ENCODE measurements around the gene CCDC27.
"Not testable (repeated sequence)": the region's sequence is repeated elsewhere in the genome, so short reads cannot be mapped to it uniquely, and the experiment has no call there.

CCDC27 gene

GRCh38 chr1:3743421-3743820 is 8.8 kb upstream of the CCDC27 start:
- Histone ChIP-seq H3K36me3 (ENCODE audit: insufficient read depth, low read depth, low read length) (peaks cover 50% of the 10 kb centered on the region), H3K9ac (ENCODE audit: low read depth, low read length) (no peak overlapping the region), H3K27me3 (ENCODE audit: insufficient read depth, low read length) (no peaks in the 10 kb centered on the region), H3K9me3 (ENCODE audit: insufficient read depth, low read depth, low read length) (no peaks in the 10 kb centered on the region), H3K4me3 (ENCODE audit: low read length) (no peak overlapping the region), H3K27ac (ENCODE audit: low read length) (no peak overlapping the region), H3K4me1 (ENCODE audit: insufficient read depth, low read length) (peaks cover 12% of the 10 kb centered on the region; the same call in 1 of the 2 replicates)

- H3K9ac ChIP-seq (ENCODE audit: low read depth, low read length) = no peak overlapping the region
- no peaks in the 10 kb centered on the region for H3K27me3 ChIP-seq (ENCODE audit: insufficient read depth, low read length)
- peaks cover 46% of the 10 kb centered on the region for H3K36me3 ChIP-seq (ENCODE audit: insufficient read depth, low read depth, low read length)
- H3K4me1 ChIP-seq (ENCODE audit: insufficient read depth, low read length) = peaks cover 12% of the 10 kb centered on the region; the same call in 1 of the 2 replicates
- no peak overlapping the region for H3K4me3 ChIP-seq (ENCODE audit: low read length)
- H3K9me3 ChIP-seq (ENCODE audit: insufficient read depth, low read depth, low read length) = no peaks in the 10 kb centered on the region
- no peak overlapping the region for H3K27ac ChIP-seq (ENCODE audit: low read length)
These were observed 8.4 kb upstream of the CCDC27 start for GRCh38 chr1:3743826-3744225.

- H3K36me3 ChIP-seq (ENCODE audit: insufficient read depth, low read depth, low read length) = peaks cover 37% of the 10 kb centered on the region
- H3K9ac ChIP-seq (ENCODE audit: low read depth, low read length) = no peak overlapping the region
- peaks cover 12% of the 10 kb centered on the region; the same call in 1 of the 2 replicates for H3K4me1 ChIP-seq (ENCODE audit: insufficient read depth, low read length)
- peaks cover 5% of the 10 kb centered on the region; the same call in 1 of the 2 replicates for H3K27me3 ChIP-seq (ENCODE audit: insufficient read depth, low read length)
- H3K4me3 ChIP-seq (ENCODE audit: low read length) = no peak overlapping the region; the same call in 1 of the 2 replicates
- no peak overlapping the region for H3K27ac ChIP-seq (ENCODE audit: low read length)
- H3K9me3 ChIP-seq (ENCODE audit: insufficient read depth, low read depth, low read length) = no peaks in the 10 kb centered on the region
These were observed 7.6 kb upstream of the CCDC27 start for GRCh38 chr1:3744646-3745045.

- no peak overlapping the region for H3K9ac ChIP-seq (ENCODE audit: low read depth, low read length)
- H3K36me3 ChIP-seq (ENCODE audit: insufficient read depth, low read depth, low read length) = peaks cover 33% of the 10 kb centered on the region
These were observed 7.2 kb upstream of the CCDC27 start for GRCh38 chr1:3745071-3745470.

GRCh38 chr1:3745590-3746381 is 6.5 kb upstream of the CCDC27 start:
- Histone ChIP-seq H3K27ac (ENCODE audit: low read length) (no peak overlapping the region), H3K9me3 (ENCODE audit: insufficient read depth, low read depth, low read length) (no peaks in the 10 kb centered on the region), H3K4me1 (ENCODE audit: insufficient read depth, low read length) (peaks cover 12% of the 10 kb centered on the region; the same call in 1 of the 2 replicates), H3K9ac (ENCODE audit: low read depth, low read length) (peak overlapping the region; percentile 88; the same call in 1 of the 2 replicates), H3K27me3 (ENCODE audit: insufficient read depth, low read length) (peaks cover 10% of the 10 kb centered on the region), H3K36me3 (ENCODE audit: insufficient read depth, low read depth, low read length) (peaks cover 30% of the 10 kb centered on the region), H3K4me3 (ENCODE audit: low read length) (peak overlapping the region; percentile 84)

More at GRCh38 chr1:3745071-3745470, 7.2 kb upstream of the CCDC27 start:
- Histone ChIP-seq H3K27me3 (ENCODE audit: insufficient read depth, low read length) (peaks cover 5% of the 10 kb centered on the region; the same call in 1 of the 2 replicates), H3K9me3 (ENCODE audit: insufficient read depth, low read depth, low read length) (no peaks in the 10 kb centered on the region), H3K27ac (ENCODE audit: low read length) (no peak overlapping the region), H3K4me1 (ENCODE audit: insufficient read depth, low read length) (peaks cover 12% of the 10 kb centered on the region; the same call in 1 of the 2 replicates), H3K4me3 (ENCODE audit: low read length) (peak overlapping the region; percentile 18; the same call in 1 of the 2 replicates)

- peaks cover 16% of the 10 kb centered on the region for H3K27me3 ChIP-seq (ENCODE audit: insufficient read depth, low read length)
- peaks cover 28% of the 10 kb centered on the region for H3K36me3 ChIP-seq (ENCODE audit: insufficient read depth, low read depth, low read length)
- peaks cover 12% of the 10 kb centered on the region; the same call in 1 of the 2 replicates for H3K4me1 ChIP-seq (ENCODE audit: insufficient read depth, low read length)
- no peaks in the 10 kb centered on the region for H3K9me3 ChIP-seq (ENCODE audit: insufficient read depth, low read depth, low read length)
- peak overlapping the region; percentile 84 for H3K4me3 ChIP-seq (ENCODE audit: low read length)
- peak overlapping the region; percentile 88; the same call in 1 of the 2 replicates for H3K9ac ChIP-seq (ENCODE audit: low read depth, low read length)
- H3K27ac ChIP-seq (ENCODE audit: low read length) = peak overlapping the region; percentile 48
These were observed 5.8 kb upstream of the CCDC27 start for GRCh38 chr1:3746389-3746829.

- no peaks in the 10 kb centered on the region for H3K9me3 ChIP-seq (ENCODE audit: insufficient read depth, low read depth, low read length)
- peak overlapping the region; percentile 84 for H3K4me3 ChIP-seq (ENCODE audit: low read length)
- peaks cover 22% of the 10 kb centered on the region for H3K36me3 ChIP-seq (ENCODE audit: insufficient read depth, low read depth, low read length)
- peaks cover 12% of the 10 kb centered on the region; the same call in 1 of the 2 replicates for H3K4me1 ChIP-seq (ENCODE audit: insufficient read depth, low read length)
- H3K27ac ChIP-seq (ENCODE audit: low read length) = peak overlapping the region; percentile 48
- H3K9ac ChIP-seq (ENCODE audit: low read depth, low read length) = peak overlapping the region; percentile 88
- peaks cover 16% of the 10 kb centered on the region for H3K27me3 ChIP-seq (ENCODE audit: insufficient read depth, low read length)
These were observed 5.3 kb upstream of the CCDC27 start for GRCh38 chr1:3746830-3747521.

GRCh38 chr1:3747522-3747848 is 4.8 kb upstream of the CCDC27 start:
- Histone ChIP-seq H3K27me3 (ENCODE audit: insufficient read depth, low read length) (peaks cover 16% of the 10 kb centered on the region), H3K4me3 (ENCODE audit: low read length) (peak overlapping the region; percentile 84; the same call in 1 of the 2 replicates), H3K36me3 (ENCODE audit: insufficient read depth, low read depth, low read length) (peaks cover 17% of the 10 kb centered on the region), H3K4me1 (ENCODE audit: insufficient read depth, low read length) (peaks cover 12% of the 10 kb centered on the region; the same call in 1 of the 2 replicates), H3K9me3 (ENCODE audit: insufficient read depth, low read depth, low read length) (no peaks in the 10 kb centered on the region), H3K9ac (ENCODE audit: low read depth, low read length) (no peak overlapping the region), H3K27ac (ENCODE audit: low read length) (no peak overlapping the region)

- peaks cover 13% of the 10 kb centered on the region for H3K36me3 ChIP-seq (ENCODE audit: insufficient read depth, low read depth, low read length)
- H3K9ac ChIP-seq (ENCODE audit: low read depth, low read length) = no peak overlapping the region
- no peak overlapping the region for H3K4me3 ChIP-seq (ENCODE audit: low read length)
- H3K4me1 ChIP-seq (ENCODE audit: insufficient read depth, low read length) = peaks cover 12% of the 10 kb centered on the region; the same call in 1 of the 2 replicates
- H3K9me3 ChIP-seq (ENCODE audit: insufficient read depth, low read depth, low read length) = no peaks in the 10 kb centered on the region
- no peak overlapping the region for H3K27ac ChIP-seq (ENCODE audit: low read length)
- H3K27me3 ChIP-seq (ENCODE audit: insufficient read depth, low read length) = peaks cover 16% of the 10 kb centered on the region
These were observed 4.3 kb upstream of the CCDC27 start for GRCh38 chr1:3747903-3748302.

GRCh38 chr1:3748316-3748900 is 3.8 kb upstream of the CCDC27 start:
- not testable (repeated sequence) for H3K27ac ChIP-seq (ENCODE audit: low read length); H3K9ac ChIP-seq (ENCODE audit: low read depth, low read length); H3K4me3 ChIP-seq (ENCODE audit: low read length); H3K9me3 ChIP-seq (ENCODE audit: insufficient read depth, low read depth, low read length); H3K36me3 ChIP-seq (ENCODE audit: insufficient read depth, low read depth, low read length)
- Histone ChIP-seq H3K4me1 (ENCODE audit: insufficient read depth, low read length) (peaks cover 12% of the 10 kb centered on the region; the same call in 1 of the 2 replicates), H3K27me3 (ENCODE audit: insufficient read depth, low read length) (peaks cover 16% of the 10 kb centered on the region)

GRCh38 chr1:3749512-3749911 is 2.7 kb upstream of the CCDC27 start:
- H3K36me3 ChIP-seq (ENCODE audit: insufficient read depth, low read depth, low read length) = peaks cover 7% of the 10 kb centered on the region; the same call in 1 of the 2 replicates
- H3K27ac ChIP-seq (ENCODE audit: low read length) = no peak overlapping the region
- H3K4me1 ChIP-seq (ENCODE audit: insufficient read depth, low read length) = peaks cover 12% of the 10 kb centered on the region; the same call in 1 of the 2 replicates
- H3K9ac ChIP-seq (ENCODE audit: low read depth, low read length) = no peak overlapping the region
- H3K27me3 ChIP-seq (ENCODE audit: insufficient read depth, low read length) = peaks cover 16% of the 10 kb centered on the region
- no peaks in the 10 kb centered on the region for H3K9me3 ChIP-seq (ENCODE audit: insufficient read depth, low read depth, low read length)
- no peak overlapping the region for H3K4me3 ChIP-seq (ENCODE audit: low read length)
